H54 (cell line): ENCODE data around the gene RPS21.

ENCODE experiments used
- DNase-seq: peaks from one replicate; pipeline ENCODE4 v3.0.0; 2011; ENCODE audit warnings: low spot score, mixed read lengths; ENCODE audit not compliant: insufficient read length
- FAIRE-seq: peaks from 3 replicates; lab custom pipeline; 2011; peaks lifted over from hg19 to GRCh38; lab: Jason Lieb, UNC
- POLR2A ChIP-seq: IDR thresholded peaks from 2 replicates; pipeline ENCODE4 v1.6.1; 2011; ENCODE audit warnings: low read depth, mild to moderate bottlenecking, low read length

Gene RPS21

GRCh38 chr20:62374331-62375152 is 12.4 kb upstream of the RPS21 start:
- FAIRE-seq: no peak
- TF ChIP-seq POLR2A: no peak
- no peak for DNase-seq

- DNase-seq: no peak
- no peak for FAIRE-seq
- no peak for TF ChIP-seq POLR2A
These were observed 10.5 kb upstream of the RPS21 start for GRCh38 chr20:62376112-62377063.

- no peak for DNase-seq
- FAIRE-seq: no peak
- TF ChIP-seq POLR2A: no peak
These were observed 9.8 kb upstream of the RPS21 start for GRCh38 chr20:62377064-62377461.

- no peak for TF ChIP-seq POLR2A
- no peak for FAIRE-seq
- no peak for DNase-seq
These were observed 9.2 kb upstream of the RPS21 start for GRCh38 chr20:62377615-62378178.

GRCh38 chr20:62378215-62378614 is 8.7 kb upstream of the RPS21 start:
- TF ChIP-seq POLR2A: no peak
- DNase-seq (no peak), FAIRE-seq (no peak)

- DNase-seq (no peak), FAIRE-seq (no peak)
- no peak for TF ChIP-seq POLR2A
These were observed 5.6 kb upstream of the RPS21 start for GRCh38 chr20:62381202-62381797.

GRCh38 chr20:62381842-62382241 is 5.1 kb upstream of the RPS21 start:
- no peak for TF ChIP-seq POLR2A
- DNase-seq (no peak), FAIRE-seq (no peak)

- DNase-seq: no peak
- no peak for TF ChIP-seq POLR2A
- FAIRE-seq: no peak
These were observed 4.4 kb upstream of the RPS21 start for GRCh38 chr20:62382306-62383198.

GRCh38 chr20:62387219-62387913 is 463 bp downstream of the RPS21 start:
- TF ChIP-seq POLR2A: no peak
- FAIRE-seq (no peak), DNase-seq (no peak)

GRCh38 chr20:62387933-62388635 is 1.2 kb downstream of the RPS21 start:
- FAIRE-seq: no peak
- DNase-seq: no peak
- no peak for TF ChIP-seq POLR2A

- DNase-seq (no peak), FAIRE-seq (no peak)
- no peak for TF ChIP-seq POLR2A
These were observed 2.1 kb downstream of the RPS21 start for GRCh38 chr20:62388839-62389600.
